DND-41 (cell line): ENCODE measurements around the gene NPR3.

Experiments used
- ATAC-seq: fragments of 200-7000 bp; cut with Tn5 transposase; 3 replicates; pipeline ENCODE4 v1.9.1; 2021; ENCODE audit warnings: low read depth; ENCODE audit not compliant: insufficient read depth
- DNase-seq: peaks from one replicate; pipeline ENCODE4 v3.0.0-alpha.2; 2020
- H2AFZ ChIP-seq: 2 replicates; pipeline ENCODE4 v1.6.0; 2012; ENCODE audit warnings: low read depth, low read length
- H3K27ac ChIP-seq: 2 replicates; pipeline ENCODE4 v1.5.1; 2012; ENCODE audit warnings: low read length, inconsistent platforms
- H3K27me3 ChIP-seq: fragments of 200-600 bp; sonication (generic); 2 replicates; pipeline ENCODE4 v1.6.0; 2012; ENCODE audit warnings: low read length, mild to moderate bottlenecking, inconsistent platforms; ENCODE audit not compliant: insufficient read depth, poor library complexity
- H3K36me3 ChIP-seq: 2 replicates; pipeline ENCODE4 v1.5.1; 2012; ENCODE audit warnings: low read length, inconsistent platforms; ENCODE audit not compliant: insufficient read depth
- H3K4me1 ChIP-seq: 2 replicates; pipeline ENCODE4 v1.5.1; 2012; ENCODE audit warnings: mild to moderate bottlenecking, low read length; ENCODE audit not compliant: insufficient read depth
- H3K4me2 ChIP-seq: 2 replicates; pipeline ENCODE4 v1.6.0; 2012; ENCODE audit warnings: mild to moderate bottlenecking, moderate library complexity, low read length, inconsistent platforms; ENCODE audit not compliant: insufficient read depth
- H3K4me3 ChIP-seq, 2 experiments: fragments of 200-600 bp in 1 of 2; shearing (Covaris generic) in 1 of 2; 2 replicates each; pipeline ENCODE4 v1.5.1; 2012 to 2016; ENCODE audit warnings: inconsistent platforms in 2 of 2, low read length in 2 of 2, mild to moderate bottlenecking in 2 of 2, low read depth in 1 of 2, moderate library complexity in 1 of 2
- H3K79me2 ChIP-seq: 2 replicates; pipeline ENCODE4 v1.6.0; 2012; ENCODE audit warnings: low read length, inconsistent platforms; ENCODE audit not compliant: insufficient read depth
- H3K9ac ChIP-seq: 2 replicates; pipeline ENCODE4 v1.6.0; 2012; ENCODE audit warnings: low read depth, mild to moderate bottlenecking, inconsistent platforms, low read length, moderate library complexity
- H3K9me3 ChIP-seq: 2 replicates; pipeline ENCODE4 v1.5.1; 2012; ENCODE audit warnings: low read length, moderate library complexity, mild to moderate bottlenecking, inconsistent platforms; ENCODE audit not compliant: insufficient read depth, severe bottlenecking
- H4K20me1 ChIP-seq: 2 replicates; pipeline ENCODE4 v1.6.0; 2012; ENCODE audit warnings: low read length; ENCODE audit not compliant: insufficient read depth
- EZH2 ChIP-seq: IDR thresholded peaks from 3 replicates; pipeline ENCODE4 v1.6.1; 2012; ENCODE audit warnings: borderline replicate concordance, low read depth, mild to moderate bottlenecking, moderate library complexity, low read length, inconsistent platforms; ENCODE audit not compliant: severe bottlenecking
- TF ChIP-seq, protein P1 (sequence below): IDR thresholded peaks from 2 replicates; pipeline ENCODE4 v1.5.1; 2012; ENCODE audit warnings: borderline replicate concordance, low read length, moderate library complexity, mild to moderate bottlenecking; ENCODE audit not compliant: poor library complexity, severe bottlenecking; ENCODE audit errors: extremely low read depth

NPR3 gene

DNA sequence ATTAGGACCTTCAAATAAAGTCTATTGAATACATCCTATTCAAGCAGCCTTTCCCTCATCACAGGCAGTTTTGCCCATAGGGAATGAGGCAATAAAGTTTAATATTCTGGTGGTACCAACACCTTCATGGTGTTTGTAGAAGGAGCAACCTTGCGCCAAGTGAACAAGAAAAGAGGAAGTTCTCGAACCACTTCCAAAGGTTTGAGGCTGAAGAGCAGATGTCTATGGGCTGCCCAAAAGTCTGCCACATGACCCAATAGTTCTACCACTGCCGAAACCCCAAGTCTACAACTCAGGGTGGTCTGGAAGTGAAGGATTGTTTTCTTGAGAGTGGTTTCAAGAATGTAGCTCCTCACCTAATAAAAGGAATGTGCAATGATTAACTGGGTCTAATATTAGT lies 123.1 kb downstream of the NPR3 start:
- no peak overlapping the region for H2AFZ ChIP-seq
- no peaks in the 10 kb centered on the region for H3K79me2 ChIP-seq
- no peaks in the 10 kb centered on the region for H3K27me3 ChIP-seq
- TF ChIP-seq EZH2: no peak
- TF ChIP-seq, protein P1, sequence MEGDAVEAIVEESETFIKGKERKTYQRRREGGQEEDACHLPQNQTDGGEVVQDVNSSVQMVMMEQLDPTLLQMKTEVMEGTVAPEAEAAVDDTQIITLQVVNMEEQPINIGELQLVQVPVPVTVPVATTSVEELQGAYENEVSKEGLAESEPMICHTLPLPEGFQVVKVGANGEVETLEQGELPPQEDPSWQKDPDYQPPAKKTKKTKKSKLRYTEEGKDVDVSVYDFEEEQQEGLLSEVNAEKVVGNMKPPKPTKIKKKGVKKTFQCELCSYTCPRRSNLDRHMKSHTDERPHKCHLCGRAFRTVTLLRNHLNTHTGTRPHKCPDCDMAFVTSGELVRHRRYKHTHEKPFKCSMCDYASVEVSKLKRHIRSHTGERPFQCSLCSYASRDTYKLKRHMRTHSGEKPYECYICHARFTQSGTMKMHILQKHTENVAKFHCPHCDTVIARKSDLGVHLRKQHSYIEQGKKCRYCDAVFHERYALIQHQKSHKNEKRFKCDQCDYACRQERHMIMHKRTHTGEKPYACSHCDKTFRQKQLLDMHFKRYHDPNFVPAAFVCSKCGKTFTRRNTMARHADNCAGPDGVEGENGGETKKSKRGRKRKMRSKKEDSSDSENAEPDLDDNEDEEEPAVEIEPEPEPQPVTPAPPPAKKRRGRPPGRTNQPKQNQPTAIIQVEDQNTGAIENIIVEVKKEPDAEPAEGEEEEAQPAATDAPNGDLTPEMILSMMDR: no peak
- no peak overlapping the region for H3K9ac ChIP-seq
- ATAC-seq: no peak
- H3K36me3 ChIP-seq: no peaks in the 10 kb centered on the region
- H3K27ac ChIP-seq: no peak overlapping the region
- no peak overlapping the region for H3K4me3 ChIP-seq
- no peaks in the 10 kb centered on the region for H3K9me3 ChIP-seq
- H3K4me1 ChIP-seq: no peaks in the 10 kb centered on the region
- H4K20me1 ChIP-seq: no peaks in the 10 kb centered on the region
- H3K4me2 ChIP-seq: no peak overlapping the region
- DNase-seq: no peak

DNA sequence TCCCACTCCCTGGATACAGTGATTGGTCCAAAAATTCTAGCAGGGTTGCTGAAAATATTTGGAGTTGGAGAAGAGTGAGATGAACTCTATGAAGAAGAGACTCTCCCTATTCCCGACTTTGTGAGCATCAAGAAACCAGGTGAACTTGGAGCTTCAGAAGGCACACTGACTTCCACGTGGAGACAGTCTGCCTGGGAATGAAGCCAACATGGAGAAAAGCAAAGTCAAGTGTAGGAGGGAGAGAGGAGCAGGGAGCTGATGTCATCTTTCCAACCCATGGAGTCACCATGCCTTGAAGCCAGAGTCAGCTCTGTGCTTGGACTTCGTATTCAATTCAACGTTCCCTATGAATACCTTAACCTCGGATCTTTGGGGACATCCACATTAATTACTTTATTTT lies 125.1 kb downstream of the NPR3 start:
- TF ChIP-seq, protein P1: no peak
- TF ChIP-seq EZH2: no peak
- Histone ChIP-seq H3K36me3 (no peaks in the 10 kb centered on the region), H3K4me2 (no peak overlapping the region), H3K4me3 (no peak overlapping the region), H2AFZ (no peak overlapping the region), H3K9ac (no peak overlapping the region), H3K4me1 (no peaks in the 10 kb centered on the region), H3K27ac (no peak overlapping the region), H3K27me3 (no peaks in the 10 kb centered on the region), H3K9me3 (no peaks in the 10 kb centered on the region), H4K20me1 (no peaks in the 10 kb centered on the region), H3K79me2 (no peaks in the 10 kb centered on the region)
- ATAC-seq: no peak
- no peak for DNase-seq

GRCh38 chr5:32837211-32837610 lies 126.1 kb downstream of the NPR3 start:
- Histone ChIP-seq H3K27me3 (no peaks in the 10 kb centered on the region), H3K36me3 (no peaks in the 10 kb centered on the region), H3K79me2 (no peaks in the 10 kb centered on the region), H3K4me1 (no peaks in the 10 kb centered on the region), H2AFZ (no peak overlapping the region), H3K4me2 (no peak overlapping the region), H3K27ac (no peak overlapping the region), H3K9me3 (no peaks in the 10 kb centered on the region), H3K9ac (no peak overlapping the region), H4K20me1 (no peaks in the 10 kb centered on the region), H3K4me3 (no peak overlapping the region)
- DNase-seq: no peak
- ATAC-seq: no peak
- TF ChIP-seq EZH2: no peak
- TF ChIP-seq, protein P1: no peak

- H3K4me3 ChIP-seq: no peak overlapping the region
- H3K4me2 ChIP-seq: no peak overlapping the region
- H3K27ac ChIP-seq: no peak overlapping the region
- H3K36me3 ChIP-seq: no peaks in the 10 kb centered on the region
- H3K79me2 ChIP-seq: no peaks in the 10 kb centered on the region
- DNase-seq: no peak
- no peaks in the 10 kb centered on the region for H3K27me3 ChIP-seq
- ATAC-seq: no peak
- H3K9me3 ChIP-seq: no peaks in the 10 kb centered on the region
- no peaks in the 10 kb centered on the region for H4K20me1 ChIP-seq
- no peak overlapping the region for H3K9ac ChIP-seq
- no peak overlapping the region for H2AFZ ChIP-seq
- no peaks in the 10 kb centered on the region for H3K4me1 ChIP-seq
- TF ChIP-seq EZH2: no peak
- TF ChIP-seq, protein P1: no peak
These were observed 128.0 kb downstream of the NPR3 start for GRCh38 chr5:32839106-32839505.
